Measurements from ENCODE around the gene TENM4. TPM values are rescaled to one million over a fixed set of nuclear protein-coding genes. Genes with fewer than 3 reads are reported as not detected.
"Not testable (repeated sequence)": the region's sequence is repeated elsewhere in the genome, so short reads cannot be mapped to it uniquely, and the experiment has no call there.

Gene TENM4
- total and polyA plus RNA-seq, 11 donors: 0.08 to 6.4 (median 1.0) TPM

- no peak for DNase-seq
- H3K9me3 ChIP-seq: peaks cover 0 to 22% (median 11%) of the 10 kb centered on the region in 12 donors
- no peaks in the 10 kb centered on the region for H3K4me1 ChIP-seq
- 85 to 90% (median 88%) methylated on average over 1 of the region's 1 CpG for WGBS, 4 donors
- no peak for ATAC-seq
- H3K4me3 ChIP-seq: no peak overlapping the region
- no peak overlapping the region for H3K27ac ChIP-seq
- H3K36me3 ChIP-seq: no peaks in the 10 kb centered on the region
- intact Hi-C loops (cut with DNase I): no loop called here
- TF ChIP-seq CTCF (IDR thresholded peaks at IDR 0.05): no peak
- TF ChIP-seq POLR2A (IDR thresholded peaks at IDR 0.05): no peak
- no peaks in the 10 kb centered on the region for H3K27me3 ChIP-seq
Measured at GRCh38 chr11:78615724-78616123, 825.1 kb downstream of the TENM4 start.

GRCh38 chr11:78613378-78613813 lies 827.4 kb downstream of the TENM4 start:
- peaks cover 0 to 8% (median 0%) of the 10 kb centered on the region in 12 donors for H3K9me3 ChIP-seq
- ATAC-seq: no peak
- no peaks in the 10 kb centered on the region for H3K27me3 ChIP-seq
- WGBS, 4 donors: 69 to 80% (median 70%) methylated on average over 5 of the region's 5 CpGs
- intact Hi-C loops (cut with DNase I): no loop called here
- no peak overlapping the region for H3K27ac ChIP-seq
- TF ChIP-seq CTCF (IDR thresholded peaks at IDR 0.05) (no peak), POLR2A (IDR thresholded peaks at IDR 0.05) (no peak)
- no peak overlapping the region for H3K4me3 ChIP-seq
- H3K4me1 ChIP-seq: no peaks in the 10 kb centered on the region
- no peak for DNase-seq
- H3K36me3 ChIP-seq: no peaks in the 10 kb centered on the region

- 65 to 73% (median 70%) methylated on average over 4 of the region's 4 CpGs for WGBS, 4 donors
- no peak for ATAC-seq
- Histone ChIP-seq H3K27me3 (no peaks in the 10 kb centered on the region), H3K4me1 (no peaks in the 10 kb centered on the region), H3K27ac (no peak overlapping the region), H3K4me3 (no peak overlapping the region), H3K9me3 (peaks cover 0 to 8% (median 0%) of the 10 kb centered on the region in 12 donors), H3K36me3 (no peaks in the 10 kb centered on the region)
- TF ChIP-seq POLR2A (IDR thresholded peaks at IDR 0.05) (no peak), CTCF (IDR thresholded peaks at IDR 0.05) (no peak)
- intact Hi-C loops (cut with DNase I): no loop called here
- no peak for DNase-seq
Measured at GRCh38 chr11:78612721-78613377, 828.0 kb downstream of the TENM4 start.

GRCh38 chr11:78609321-78609720 lies 831.5 kb downstream of the TENM4 start:
- H3K4me1 ChIP-seq; H3K4me3 ChIP-seq; DNase-seq; H3K9me3 ChIP-seq; intact Hi-C loops (cut with DNase I); ATAC-seq; H3K27ac ChIP-seq; H3K27me3 ChIP-seq; H3K36me3 ChIP-seq: not testable (repeated sequence)
- WGBS, 4 donors: 86 to 91% (median 88%) methylated on average over 5 of the region's 5 CpGs

GRCh38 chr11:78607696-78608095 lies 833.1 kb downstream of the TENM4 start:
- ATAC-seq (no peak), DNase-seq (no peak)
- no peak for TF ChIP-seq CTCF (IDR thresholded peaks at IDR 0.05)
- no peak for TF ChIP-seq POLR2A (IDR thresholded peaks at IDR 0.05)
- Histone ChIP-seq H3K4me3 (no peak overlapping the region), H3K27ac (no peak overlapping the region), H3K4me1 (no peaks in the 10 kb centered on the region), H3K9me3 (no peaks in the 10 kb centered on the region), H3K27me3 (peaks cover 0 to 7% (median 2%) of the 10 kb centered on the region in 9 donors), H3K36me3 (no peaks in the 10 kb centered on the region)
- intact Hi-C loops (cut with DNase I): no loop called here

Measured in heart left ventricle (tissue), 16 donors.